Nucleus accumbens (tissue), 56 donors: ENCODE data around the gene TECPR2.

Source experiments
- DNase-seq, 56 donors: peaks; one replicate each; lab custom pipeline; 2025; lab: John Stamatoyannopoulos, UW

Gene TECPR2

GRCh38 chr14:102450206-102451063 is 87.7 kb downstream of the TECPR2 start:
- DNase-seq, result no peak

GRCh38 chr14:102451064-102451352 is 88.3 kb downstream of the TECPR2 start:
- peak in 22 of 56 donors; percentile 15 to 77 (median 46) for DNase-seq

DNA sequence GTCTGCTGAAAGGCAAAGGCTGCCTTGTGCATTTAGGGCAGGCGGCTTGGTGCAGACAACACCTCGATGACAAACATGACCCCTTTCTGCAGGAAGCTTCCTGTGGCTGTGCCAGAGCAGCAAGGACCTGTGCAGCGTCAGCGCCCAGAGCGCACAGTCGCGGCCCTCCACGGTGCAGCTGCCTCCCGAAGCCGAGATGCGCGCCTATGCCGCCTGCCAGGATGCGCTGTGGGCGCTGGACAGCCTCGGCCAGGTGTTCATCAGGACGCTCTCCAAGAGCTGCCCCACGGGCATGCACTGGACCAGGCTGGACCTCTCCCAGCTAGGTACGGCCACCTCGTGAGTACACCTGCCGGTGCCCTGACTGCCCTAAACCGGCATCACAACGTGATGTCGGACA is 89.6 kb downstream of the TECPR2 start:
- no peak for DNase-seq

- DNase-seq, result no peak
Measured at GRCh38 chr14:102454711-102455110, 92.0 kb downstream of the TECPR2 start.

DNA sequence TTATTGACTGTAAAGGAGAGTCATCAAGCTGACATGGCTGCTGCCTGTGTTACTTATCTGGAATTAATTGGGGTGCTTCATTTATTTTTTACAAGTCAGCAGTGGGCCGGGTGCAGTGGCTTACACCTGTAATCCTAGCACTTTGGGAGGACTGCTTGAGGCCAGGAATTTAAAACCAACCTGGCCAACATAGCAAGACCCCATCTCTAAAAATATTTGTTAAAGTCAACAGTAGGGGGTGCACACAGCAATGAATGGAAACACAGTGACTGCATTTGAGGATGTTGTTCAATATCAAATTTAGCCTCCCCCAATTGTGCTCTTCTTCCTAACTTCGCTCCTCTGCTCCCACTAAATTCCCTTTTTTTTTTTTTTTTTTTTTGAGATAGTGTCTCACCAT is 94.8 kb downstream of the TECPR2 start:
- DNase-seq, result no peak

GRCh38 chr14:102461490-102462338 is 99.0 kb downstream of the TECPR2 start:
- peak in 3 of 56 donors; percentile 10 to 27 (median 16) for DNase-seq

DNA sequence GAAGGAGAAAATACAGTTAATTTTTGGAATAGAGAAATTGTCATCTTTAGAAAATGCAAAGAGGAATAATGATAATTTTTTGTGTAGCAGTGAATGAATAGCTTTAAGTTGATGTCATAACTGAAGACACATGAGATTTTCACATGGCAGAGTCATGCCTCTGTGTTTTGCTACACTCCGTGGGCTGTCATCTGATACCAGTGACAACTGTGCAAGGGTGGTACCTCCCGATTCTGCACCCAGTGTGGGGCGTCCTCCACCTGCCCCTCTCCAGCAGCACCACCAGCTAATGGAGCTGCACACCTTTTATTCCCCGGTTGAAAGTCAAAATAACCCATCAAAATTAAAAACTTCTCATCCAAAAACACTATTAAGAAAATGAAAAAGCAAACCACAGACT is 99.7 kb downstream of the TECPR2 start:
- peak in 21 of 56 donors; percentile 10 to 70 (median 34) for DNase-seq

DNA sequence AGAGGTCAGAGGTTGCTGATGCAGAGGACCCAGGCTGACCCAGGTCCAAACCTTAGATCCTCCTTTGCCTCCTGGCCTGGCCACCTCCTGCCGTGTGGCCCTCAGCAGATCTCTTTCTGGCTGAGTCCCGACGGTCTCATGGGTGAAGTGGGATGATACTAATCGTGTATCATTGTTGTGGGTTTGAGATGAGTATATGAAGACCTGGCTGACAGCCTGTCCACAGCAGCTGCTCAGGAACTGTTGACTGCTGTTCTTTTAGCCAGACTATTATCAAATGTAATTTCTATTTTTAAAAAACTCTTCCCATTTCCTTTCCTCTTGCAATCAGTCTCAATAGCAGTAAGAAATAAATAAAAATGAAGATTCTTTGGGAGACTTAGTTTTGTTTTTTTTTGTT is 101.3 kb downstream of the TECPR2 start:
- DNase-seq, result no peak

GRCh38 chr14:102464846-102465341 is 102.2 kb downstream of the TECPR2 start:
- DNase-seq, result no peak

- no peak for DNase-seq
Measured at GRCh38 chr14:102469261-102469660, 106.5 kb downstream of the TECPR2 start.

DNA sequence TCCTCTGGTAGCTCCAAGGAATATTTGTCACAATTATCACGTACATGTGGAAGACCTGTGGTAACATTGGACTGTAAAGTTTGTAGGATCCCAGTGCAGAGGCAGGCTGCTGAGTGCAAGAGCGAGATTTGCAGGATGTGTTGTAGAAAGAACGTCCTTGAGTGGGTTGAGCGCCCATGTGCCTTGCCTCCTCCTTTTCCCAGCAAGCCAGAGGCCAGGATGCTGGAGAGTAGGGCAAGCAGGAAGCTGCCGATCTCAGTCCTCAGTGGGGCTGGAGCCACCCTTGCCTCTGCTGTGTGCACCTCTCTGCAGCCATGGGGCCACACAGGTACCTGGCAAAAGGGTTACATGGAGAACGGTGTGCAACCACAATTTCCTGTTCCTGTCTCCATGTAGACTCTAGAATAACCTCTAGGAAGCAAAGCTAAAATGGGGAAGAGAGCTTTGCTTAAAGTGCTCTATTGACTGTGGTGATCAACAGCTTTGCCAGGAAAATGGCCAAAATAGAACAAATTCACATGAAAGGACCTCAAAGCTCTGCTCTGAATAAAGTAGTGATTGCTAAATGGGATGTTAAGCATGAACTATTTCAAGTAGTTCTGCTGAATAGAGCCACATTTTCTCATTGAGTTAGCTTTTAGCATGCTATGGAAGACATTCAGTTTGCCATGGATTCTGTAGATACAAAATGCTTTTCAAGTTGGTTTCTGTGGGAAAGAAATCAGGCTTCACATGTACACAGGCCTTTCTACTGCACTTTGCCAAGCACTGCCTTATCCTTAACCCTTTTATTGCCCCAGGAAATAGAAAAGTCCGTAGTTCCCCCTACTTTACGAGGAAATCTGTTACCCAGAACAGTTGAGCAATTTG is 109.4 kb downstream of the TECPR2 start:
- no peak for DNase-seq

- peak in 8 of 56 donors; percentile 20 to 42 (median 28) for DNase-seq
Measured at GRCh38 chr14:102472791-102473150, 110.0 kb downstream of the TECPR2 start.

DNA sequence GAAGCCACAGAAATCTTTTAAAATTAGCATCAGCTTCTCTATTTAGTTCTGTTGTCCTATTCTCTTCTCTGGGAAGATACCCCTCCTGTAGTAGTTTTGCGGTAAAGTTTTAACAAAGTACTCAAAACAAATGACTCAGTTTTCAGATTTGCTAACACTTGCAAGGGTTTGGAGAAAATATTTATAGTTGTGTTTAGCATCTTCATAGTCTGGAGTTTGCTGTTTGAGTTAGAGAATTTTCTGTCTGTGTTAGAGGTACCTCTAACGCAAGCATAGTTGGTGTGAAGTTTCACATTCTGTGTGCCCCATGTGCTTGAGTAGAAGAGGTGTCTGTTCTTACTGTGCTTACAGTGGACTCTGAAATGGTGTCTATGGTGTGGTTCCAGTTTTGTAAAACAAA is 110.8 kb downstream of the TECPR2 start:
- no peak for DNase-seq

DNA sequence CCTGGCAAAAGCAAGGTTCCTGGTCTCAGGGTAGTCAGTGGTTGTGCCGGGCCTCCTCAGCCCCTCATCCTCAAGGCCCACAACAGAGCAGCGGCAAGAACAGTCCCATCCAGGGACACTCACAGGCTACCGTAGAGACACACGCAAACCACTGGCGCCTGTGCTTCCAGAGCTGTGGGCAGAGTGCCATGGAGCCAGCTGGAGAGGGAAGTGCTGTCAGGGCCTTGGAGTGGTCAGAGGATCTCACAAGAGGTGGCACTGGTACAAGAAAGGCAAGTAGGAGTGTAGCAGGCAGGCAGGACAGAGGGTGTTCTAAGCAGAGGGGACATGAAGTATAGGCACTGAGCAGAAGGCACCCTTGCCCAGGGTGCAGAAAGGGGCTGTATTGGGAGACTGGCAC is 112.2 kb downstream of the TECPR2 start:
- DNase-seq, result peak in 37 of 56 donors; percentile 14 to 78 (median 48)

DNA sequence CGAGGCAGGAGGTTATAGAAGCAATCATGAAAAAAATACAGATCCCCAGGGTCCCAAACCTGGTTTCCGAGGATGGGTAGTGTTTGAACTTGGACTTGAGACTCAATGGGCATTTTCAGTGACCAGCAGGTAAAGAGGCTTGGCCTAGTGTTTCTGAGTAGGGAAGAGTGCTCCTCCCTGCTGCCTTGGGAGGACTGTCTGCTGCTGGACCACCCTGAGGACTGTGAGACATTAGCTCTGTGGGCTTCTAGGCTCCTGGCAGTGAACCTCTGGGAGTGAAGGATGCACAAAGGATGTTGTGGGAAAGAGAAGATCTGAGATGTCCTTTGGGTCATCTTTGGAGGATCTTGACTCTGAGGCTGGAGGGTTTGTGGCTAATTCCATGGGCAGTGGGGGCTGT is 116.4 kb downstream of the TECPR2 start:
- no peak for DNase-seq

GRCh38 chr14:102479777-102480176 is 117.0 kb downstream of the TECPR2 start:
- peak in 7 of 56 donors; percentile 16 to 50 (median 46) for DNase-seq

- DNase-seq, result no peak
Measured at GRCh38 chr14:102481371-102481770, 118.6 kb downstream of the TECPR2 start.

DNA sequence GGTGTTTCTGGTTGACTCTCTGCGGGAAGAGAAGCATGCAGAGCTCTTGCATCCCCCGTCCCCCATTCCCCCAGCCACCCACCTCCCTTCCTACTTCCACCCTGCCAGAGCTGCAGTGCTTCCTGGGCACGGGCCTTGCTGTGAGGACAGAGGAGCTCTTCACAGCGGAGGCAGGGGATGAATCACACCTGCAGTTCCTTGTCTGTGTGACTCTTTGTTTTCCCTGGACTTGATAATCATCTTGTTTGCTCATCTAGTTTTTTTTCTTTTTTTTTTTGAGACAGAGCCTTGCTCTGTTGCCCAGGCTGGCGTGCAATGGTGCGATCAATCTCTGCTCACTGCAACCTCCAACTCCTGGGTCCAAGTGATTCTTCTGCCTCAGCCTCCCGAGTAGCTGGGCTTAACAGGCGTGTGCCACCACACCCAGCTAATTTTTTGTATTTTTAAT is 119.1 kb downstream of the TECPR2 start:
- peak in 1 of 56 donors; percentile 30 for DNase-seq

DNA sequence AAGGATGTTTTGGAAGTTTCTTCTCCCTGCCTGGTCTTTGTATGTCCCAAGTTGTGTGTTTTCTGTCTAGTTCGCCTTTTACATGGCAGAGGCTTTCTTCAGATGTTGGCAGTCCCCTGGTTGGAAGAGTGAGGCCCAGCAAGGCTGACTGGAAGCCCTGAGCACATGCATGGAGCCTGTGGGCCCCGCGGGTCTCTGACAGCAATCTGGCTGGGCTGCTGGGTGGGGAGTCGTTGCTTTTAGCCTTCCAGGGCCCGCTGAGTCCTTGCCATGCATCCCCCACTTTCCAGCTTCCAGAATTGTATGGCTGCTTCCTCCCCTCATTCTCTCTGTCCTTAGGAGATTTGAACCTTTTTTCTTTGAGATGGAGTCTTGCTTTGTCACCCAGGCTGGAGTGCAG is 121.6 kb downstream of the TECPR2 start:
- no peak for DNase-seq

GRCh38 chr14:102485693-102486512 is 123.2 kb downstream of the TECPR2 start:
- no peak for DNase-seq
